NCI-H2081 (cell line): ENCODE results near the gene MRPL36.
"Not testable (repeated sequence)": the region's sequence is repeated elsewhere in the genome, so short reads cannot be mapped to it uniquely, and the experiment has no call there.

ENCODE experiments used
- DNase-seq, 2 experiments: peaks; one replicate each; lab custom pipeline; 2025; lab: John Stamatoyannopoulos, UW

Gene MRPL36

GRCh38 chr5:1799602-1800471, at the start of gene MRPL36:
Gene MRPL36, minus strand, starts transcription at chr5:1799837. Its CDS starts 902 bp downstream, at chr5:1798935.
- DNase-seq = peak; percentile 98

GRCh38 chr5:1847611-1848010, 48.0 kb upstream of the MRPL36 start:
- no peak for DNase-seq

GRCh38 chr5:1847056-1847455, 47.4 kb upstream of the MRPL36 start:
- no peak for DNase-seq

- no peak for DNase-seq
Measured at GRCh38 chr5:1846583-1846982, 46.9 kb upstream of the MRPL36 start.

GRCh38 chr5:1845696-1846095, 46.1 kb upstream of the MRPL36 start:
- no peak for DNase-seq

GRCh38 chr5:1844708-1845436, 45.2 kb upstream of the MRPL36 start:
- no peak for DNase-seq

GRCh38 chr5:1843761-1844160, 44.1 kb upstream of the MRPL36 start:
- DNase-seq = not testable (repeated sequence)

GRCh38 chr5:1842004-1842819, 42.6 kb upstream of the MRPL36 start:
- DNase-seq = no peak

- no peak for DNase-seq
Measured at GRCh38 chr5:1840741-1841521, 41.3 kb upstream of the MRPL36 start.

- no peak for DNase-seq
Measured at GRCh38 chr5:1840071-1840547, 40.5 kb upstream of the MRPL36 start.

GRCh38 chr5:1838013-1838412, 38.4 kb upstream of the MRPL36 start:
- DNase-seq = no peak

GRCh38 chr5:1836891-1837880, 37.5 kb upstream of the MRPL36 start:
- no peak for DNase-seq

GRCh38 chr5:1836176-1836890, 36.7 kb upstream of the MRPL36 start:
- DNase-seq = no peak

- DNase-seq = no peak
Measured at GRCh38 chr5:1835431-1835830, 35.8 kb upstream of the MRPL36 start.

- DNase-seq = no peak
Measured at GRCh38 chr5:1834721-1835429, 35.2 kb upstream of the MRPL36 start.

- DNase-seq = no peak
Measured at GRCh38 chr5:1834022-1834551, 34.5 kb upstream of the MRPL36 start.

GRCh38 chr5:1833264-1834021, 33.8 kb upstream of the MRPL36 start:
- no peak for DNase-seq
